OCI-LY1 (cell line): ENCODE measurements around the gene RPL28.

Source experiments
- H2AFZ ChIP-seq: fragments of 200-600 bp; sonication (generic), shearing (Covaris generic); 2 replicates; pipeline ENCODE4 v1.6.0; 2014; ENCODE audit warnings: antibody characterized with exemption, mild to moderate bottlenecking, low read length
- H3F3A ChIP-seq: fragments of 200-600 bp; sonication (generic), shearing (Covaris generic); 2 replicates; pipeline ENCODE4 v1.6.0; 2014; ENCODE audit warnings: mild to moderate bottlenecking, antibody characterized with exemption, low read length, moderate library complexity; ENCODE audit not compliant: insufficient read depth
- H3K27ac ChIP-seq: fragments of 200-600 bp; sonication (generic); 2 replicates; pipeline ENCODE4 v1.5.1; 2014; ENCODE audit warnings: low read length, mixed run types, mild to moderate bottlenecking, low read depth; ENCODE audit not compliant: poor library complexity, severe bottlenecking
- H3K27me3 ChIP-seq: fragments of 200-600 bp; sonication (generic); 2 replicates; pipeline ENCODE4 v1.6.0; 2014; ENCODE audit warnings: antibody characterized with exemption, mild to moderate bottlenecking, low read length, moderate library complexity; ENCODE audit not compliant: insufficient read depth
- H3K36me3 ChIP-seq: fragments of 200-600 bp; sonication (generic); 2 replicates; pipeline ENCODE4 v1.6.1; 2014; ENCODE audit warnings: mild to moderate bottlenecking, antibody characterized with exemption, low read length, moderate library complexity, mixed read lengths; ENCODE audit not compliant: insufficient read depth
- H3K4me1 ChIP-seq: fragments of 200-600 bp; sonication (generic); 2 replicates; pipeline ENCODE4 v1.5.1; 2014; ENCODE audit warnings: mild to moderate bottlenecking, low read length, moderate library complexity; ENCODE audit not compliant: insufficient read depth, severe bottlenecking
- H3K4me2 ChIP-seq: fragments of 200-600 bp; sonication (generic), shearing (Covaris generic); 2 replicates; pipeline ENCODE4 v1.6.1; 2014; ENCODE audit warnings: low read length
- H3K4me3 ChIP-seq: fragments of 200-600 bp; sonication (generic); 2 replicates; pipeline ENCODE4 v1.5.1; 2014; ENCODE audit warnings: low read length, low read depth, mild to moderate bottlenecking, mixed read lengths; ENCODE audit not compliant: poor library complexity, severe bottlenecking
- H3K79me2 ChIP-seq: fragments of 200-600 bp; shearing (Covaris generic); 2 replicates; pipeline ENCODE4 v1.6.1; 2016; ENCODE audit warnings: mixed run types, low read length, mixed read lengths; ENCODE audit not compliant: insufficient read depth
- H3K9ac ChIP-seq: fragments of 200-600 bp; sonication (generic), shearing (Covaris generic); 2 replicates; pipeline ENCODE4 v1.6.1; 2014; ENCODE audit warnings: mild to moderate bottlenecking, low read length, mixed read lengths
- H3K9me2 ChIP-seq: fragments of 200-600 bp; sonication (generic), shearing (Covaris generic); 2 replicates; pipeline ENCODE4 v1.6.1; 2014; ENCODE audit warnings: low read depth, mild to moderate bottlenecking, low read length, mixed read lengths
- H3K9me3 ChIP-seq: fragments of 200-600 bp; shearing (Covaris generic); 2 replicates; pipeline ENCODE4 v1.6.1; 2014; ENCODE audit warnings: low read length, mixed read lengths
- H4K20me1 ChIP-seq: fragments of 200-600 bp; sonication (generic), shearing (Covaris generic); 2 replicates; pipeline ENCODE4 v1.6.0; 2016; ENCODE audit warnings: mild to moderate bottlenecking, low read length; ENCODE audit not compliant: insufficient read depth
- EZH2 ChIP-seq: fragments of 200-600 bp; sonication (generic), shearing (Covaris generic); IDR thresholded peaks from 2 replicates; pipeline ENCODE4 v1.8.0; 2017; ENCODE audit warnings: borderline replicate concordance, mixed run types, mild to moderate bottlenecking, antibody characterized with exemption, low read length, moderate library complexity, mixed read lengths
- TF ChIP-seq, protein P1 (sequence below): fragments of 200-600 bp; sonication (generic), shearing (Covaris generic); IDR thresholded peaks from 2 replicates; pipeline ENCODE4 v1.5.1; 2017; ENCODE audit warnings: mild to moderate bottlenecking, antibody characterized with exemption, low read length, moderate library complexity, mixed read lengths

RPL28 gene

DNA sequence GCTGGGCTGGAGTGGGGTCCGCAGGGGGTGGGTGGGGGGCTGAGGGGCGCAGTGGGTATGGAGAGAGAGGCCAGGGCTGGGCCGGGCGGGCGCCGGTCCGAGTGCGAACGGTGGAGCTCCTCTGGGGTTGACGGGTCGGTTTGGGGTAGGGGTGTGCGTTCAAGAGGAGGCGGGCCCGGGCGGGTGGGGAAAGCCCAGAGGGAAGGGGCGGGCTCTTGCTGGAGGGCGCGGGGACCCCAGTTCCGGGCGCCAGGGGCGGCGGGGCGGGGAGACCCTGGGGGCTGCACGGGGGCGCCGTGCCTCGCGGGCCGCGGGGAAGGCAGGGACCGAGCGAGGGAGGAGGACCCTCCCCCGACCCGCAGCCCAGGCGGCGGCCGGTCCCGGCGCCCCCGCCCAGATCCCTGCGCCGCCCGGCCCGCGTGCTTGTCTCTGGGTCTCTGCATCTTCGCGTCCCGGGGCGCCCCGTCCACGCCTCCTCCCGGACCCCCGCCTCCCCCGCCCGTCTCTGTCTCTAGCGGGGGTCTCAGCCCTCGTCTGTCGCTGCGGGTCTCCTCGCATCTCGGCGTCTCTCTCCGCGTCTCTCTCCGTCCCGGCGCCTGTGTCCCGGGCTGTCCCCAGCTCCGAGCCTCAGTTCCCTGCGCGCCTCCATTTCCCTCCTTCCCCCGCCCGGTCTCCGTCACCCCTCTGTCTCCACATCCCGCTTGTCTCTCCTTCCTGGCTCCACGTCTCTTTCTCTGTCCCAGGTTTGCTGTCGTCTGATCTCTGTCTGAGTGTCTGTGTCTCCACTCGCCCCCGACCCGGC is 65.6 kb downstream of the RPL28 start:
- TF ChIP-seq, protein P1, sequence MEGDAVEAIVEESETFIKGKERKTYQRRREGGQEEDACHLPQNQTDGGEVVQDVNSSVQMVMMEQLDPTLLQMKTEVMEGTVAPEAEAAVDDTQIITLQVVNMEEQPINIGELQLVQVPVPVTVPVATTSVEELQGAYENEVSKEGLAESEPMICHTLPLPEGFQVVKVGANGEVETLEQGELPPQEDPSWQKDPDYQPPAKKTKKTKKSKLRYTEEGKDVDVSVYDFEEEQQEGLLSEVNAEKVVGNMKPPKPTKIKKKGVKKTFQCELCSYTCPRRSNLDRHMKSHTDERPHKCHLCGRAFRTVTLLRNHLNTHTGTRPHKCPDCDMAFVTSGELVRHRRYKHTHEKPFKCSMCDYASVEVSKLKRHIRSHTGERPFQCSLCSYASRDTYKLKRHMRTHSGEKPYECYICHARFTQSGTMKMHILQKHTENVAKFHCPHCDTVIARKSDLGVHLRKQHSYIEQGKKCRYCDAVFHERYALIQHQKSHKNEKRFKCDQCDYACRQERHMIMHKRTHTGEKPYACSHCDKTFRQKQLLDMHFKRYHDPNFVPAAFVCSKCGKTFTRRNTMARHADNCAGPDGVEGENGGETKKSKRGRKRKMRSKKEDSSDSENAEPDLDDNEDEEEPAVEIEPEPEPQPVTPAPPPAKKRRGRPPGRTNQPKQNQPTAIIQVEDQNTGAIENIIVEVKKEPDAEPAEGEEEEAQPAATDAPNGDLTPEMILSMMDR, result no peak
- TF ChIP-seq EZH2, result no peak
- Histone ChIP-seq H3K27ac (no peak overlapping the region), H3K4me1 (peaks cover 14% of the 10 kb centered on the region), H3F3A (no peaks in the 10 kb centered on the region), H3K27me3 (no peaks in the 10 kb centered on the region; the same call in 1 of the 2 replicates), H3K9ac (no peak overlapping the region), H3K36me3 (peaks cover 10% of the 10 kb centered on the region), H3K4me3 (peak overlapping the region; percentile 57), H3K4me2 (peak overlapping the region; percentile 68), H3K79me2 (no peaks in the 10 kb centered on the region), H3K9me2 (no peaks in the 10 kb centered on the region), H4K20me1 (no peaks in the 10 kb centered on the region), H2AFZ (no peak overlapping the region), H3K9me3 (no peaks in the 10 kb centered on the region)

DNA sequence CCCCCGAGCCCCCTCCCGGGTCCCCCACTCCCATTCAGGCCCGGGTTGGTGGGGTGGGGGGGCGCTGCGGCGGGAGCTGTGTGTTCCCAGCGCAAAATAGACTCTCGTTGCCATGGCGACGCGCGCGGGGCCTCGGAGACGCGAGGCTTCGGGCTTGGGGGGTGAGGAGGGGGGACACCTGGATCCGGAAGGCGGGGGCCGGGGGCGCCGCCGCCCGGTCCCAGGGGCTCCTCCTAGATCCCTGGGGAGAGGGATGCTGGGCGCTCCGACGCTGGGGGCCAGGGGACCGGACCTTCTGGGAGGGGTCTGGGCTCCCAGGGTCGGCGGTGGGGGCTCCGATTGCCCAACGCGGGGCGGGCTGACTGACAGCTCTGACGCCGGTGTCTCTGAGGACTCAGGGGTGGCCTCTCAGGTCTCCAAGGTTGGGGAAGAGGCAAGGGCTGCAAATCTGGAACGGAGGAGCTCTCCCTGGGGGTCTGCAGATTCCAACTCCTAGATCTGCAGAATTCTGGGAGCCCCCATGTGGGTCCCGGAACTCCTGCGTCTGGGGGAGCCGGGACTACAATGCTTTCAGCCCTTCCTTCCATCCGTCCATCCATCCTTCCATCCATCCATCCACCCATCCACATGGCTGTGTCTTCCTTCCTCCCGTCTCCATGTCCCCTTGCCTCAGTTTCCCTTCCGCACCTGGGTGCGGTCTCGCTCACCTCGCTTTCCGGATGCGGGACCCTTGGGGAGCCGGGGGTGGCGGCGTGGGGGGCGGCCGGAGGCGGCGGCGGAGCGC is 66.4 kb downstream of the RPL28 start:
- Histone ChIP-seq H3K9me2 (no peaks in the 10 kb centered on the region), H3K9me3 (no peaks in the 10 kb centered on the region), H3K79me2 (no peaks in the 10 kb centered on the region), H2AFZ (no peak overlapping the region), H4K20me1 (no peaks in the 10 kb centered on the region), H3K4me1 (peaks cover 14% of the 10 kb centered on the region), H3K9ac (peak overlapping the region; percentile 29; the same call in 1 of the 2 replicates), H3F3A (no peaks in the 10 kb centered on the region), H3K27me3 (no peaks in the 10 kb centered on the region; the same call in 1 of the 2 replicates), H3K4me2 (peak overlapping the region; percentile 68), H3K4me3 (peak overlapping the region; percentile 57), H3K36me3 (peaks cover 15% of the 10 kb centered on the region), H3K27ac (no peak overlapping the region)
- TF ChIP-seq, protein P1, result no peak
- no peak for TF ChIP-seq EZH2
